Measurements from ENCODE around the gene TMEM150C.
"Not testable (repeated sequence)": the region's sequence is repeated elsewhere in the genome, so short reads cannot be mapped to it uniquely, and the experiment has no call there.

Gene TMEM150C

GRCh38 chr4:82567444-82567843 lies 5.7 kb upstream of the TMEM150C start:
- DNase-seq: no peak

- no peak for DNase-seq
These were observed 721 bp upstream of the TMEM150C start for GRCh38 chr4:82562564-82562854.

GRCh38 chr4:82560853-82561785 lies 669 bp downstream of the TMEM150C start:
- no peak for DNase-seq

GRCh38 chr4:82559735-82560120 lies 2.1 kb downstream of the TMEM150C start:
- DNase-seq: no peak

- DNase-seq: not testable (repeated sequence)
These were observed 2.6 kb downstream of the TMEM150C start for GRCh38 chr4:82559090-82559734.

GRCh38 chr4:82555276-82555675 lies 6.5 kb downstream of the TMEM150C start:
- no peak for DNase-seq

- DNase-seq: no peak
These were observed 8.8 kb downstream of the TMEM150C start for GRCh38 chr4:82553020-82553419.

- no peak for DNase-seq
These were observed 10.1 kb downstream of the TMEM150C start for GRCh38 chr4:82551734-82552133.

- not testable (repeated sequence) for DNase-seq
These were observed 13.9 kb downstream of the TMEM150C start for GRCh38 chr4:82547850-82548249.

- DNase-seq: no peak
These were observed 18.7 kb downstream of the TMEM150C start for GRCh38 chr4:82543131-82543530.

GRCh38 chr4:82542642-82543041 lies 19.1 kb downstream of the TMEM150C start:
- no peak for DNase-seq

GRCh38 chr4:82529322-82529721 lies 32.5 kb downstream of the TMEM150C start:
- DNase-seq: no peak

- no peak for DNase-seq
These were observed 32.9 kb downstream of the TMEM150C start for GRCh38 chr4:82528868-82529267.

GRCh38 chr4:82528074-82528473 lies 33.7 kb downstream of the TMEM150C start:
- no peak for DNase-seq

- no peak for DNase-seq
These were observed 36.4 kb downstream of the TMEM150C start for GRCh38 chr4:82525307-82525911.

- no peak for DNase-seq
These were observed 37.1 kb downstream of the TMEM150C start for GRCh38 chr4:82524570-82525152.

- DNase-seq: no peak
These were observed 38.6 kb downstream of the TMEM150C start for GRCh38 chr4:82523179-82523578.

GRCh38 chr4:82522472-82522871 lies 39.3 kb downstream of the TMEM150C start:
- no peak for DNase-seq

GRCh38 chr4:82521283-82521682 lies 40.5 kb downstream of the TMEM150C start:
- DNase-seq: no peak

GRCh38 chr4:82519776-82520175 lies 42.0 kb downstream of the TMEM150C start:
- DNase-seq: no peak

GRCh38 chr4:82519072-82519471 lies 42.7 kb downstream of the TMEM150C start:
- no peak for DNase-seq

- DNase-seq: no peak
These were observed 44.7 kb downstream of the TMEM150C start for GRCh38 chr4:82517043-82517442.

GRCh38 chr4:82515705-82516104 lies 46.1 kb downstream of the TMEM150C start:
- DNase-seq: no peak

GRCh38 chr4:82513382-82513781 lies 48.4 kb downstream of the TMEM150C start:
- no peak for DNase-seq

All from CD4-positive, alpha-beta T cell treated with Interleukin-12 subunit alpha and Interleukin-12 subunit beta, for 1 hour (primary cell).